HG02973 (cell line): ENCODE measurements around the gene CDK6.

Experiments
- ATAC-seq: cut with Tn5 transposase; IDR thresholded peaks from one replicate; pipeline ENCODE4 v1.9.1; 2021; ENCODE audit warnings: moderate library complexity; ENCODE audit not compliant: unreplicated experiment

CDK6 gene

GRCh38 chr7:92631067-92631849 is 205.1 kb downstream of the CDK6 start:
- peak; percentile 62 for ATAC-seq

GRCh38 chr7:92629779-92630178 is 206.6 kb downstream of the CDK6 start:
- ATAC-seq = no peak

- no peak for ATAC-seq
Measured at GRCh38 chr7:92627956-92628355, 208.4 kb downstream of the CDK6 start.

- no peak for ATAC-seq
Measured at GRCh38 chr7:92626281-92626809, 210.0 kb downstream of the CDK6 start.

GRCh38 chr7:92625617-92626016 is 210.8 kb downstream of the CDK6 start:
- ATAC-seq = no peak

GRCh38 chr7:92624298-92624996 is 211.9 kb downstream of the CDK6 start:
- no peak for ATAC-seq

- ATAC-seq = no peak
Measured at GRCh38 chr7:92623544-92623943, 212.8 kb downstream of the CDK6 start.

GRCh38 chr7:92622685-92623084 is 213.7 kb downstream of the CDK6 start:
- ATAC-seq = no peak

- ATAC-seq = peak; percentile 44
Measured at GRCh38 chr7:92622030-92622429, 214.3 kb downstream of the CDK6 start.

- peak; percentile 40 for ATAC-seq
Measured at GRCh38 chr7:92621561-92622023, 214.8 kb downstream of the CDK6 start.

GRCh38 chr7:92621026-92621540 is 215.3 kb downstream of the CDK6 start:
- peak; percentile 65 for ATAC-seq

GRCh38 chr7:92615861-92616260 is 220.5 kb downstream of the CDK6 start:
- ATAC-seq = no peak

- no peak for ATAC-seq
Measured at GRCh38 chr7:92614660-92615174, 221.7 kb downstream of the CDK6 start.

- ATAC-seq = no peak
Measured at GRCh38 chr7:92613720-92614119, 222.7 kb downstream of the CDK6 start.

GRCh38 chr7:92613214-92613613 is 223.2 kb downstream of the CDK6 start:
- ATAC-seq = no peak

GRCh38 chr7:92612501-92612900 is 223.9 kb downstream of the CDK6 start:
- no peak for ATAC-seq

GRCh38 chr7:92611735-92612134 is 224.6 kb downstream of the CDK6 start:
- no peak for ATAC-seq

GRCh38 chr7:92609921-92610518 is 226.4 kb downstream of the CDK6 start:
- no peak for ATAC-seq

- ATAC-seq = no peak
Measured at GRCh38 chr7:92608380-92609322, 227.7 kb downstream of the CDK6 start.

- ATAC-seq = no peak
Measured at GRCh38 chr7:92606985-92607384, 229.4 kb downstream of the CDK6 start.
